ENCODE measurements around the gene WASHC4. TPM values are rescaled to one million over a fixed set of nuclear protein-coding genes. Genes with fewer than 3 reads are reported as not detected.

WASHC4 gene
- total RNA-seq, 1 donor from 2014 or later = 26.1 TPM

DNA sequence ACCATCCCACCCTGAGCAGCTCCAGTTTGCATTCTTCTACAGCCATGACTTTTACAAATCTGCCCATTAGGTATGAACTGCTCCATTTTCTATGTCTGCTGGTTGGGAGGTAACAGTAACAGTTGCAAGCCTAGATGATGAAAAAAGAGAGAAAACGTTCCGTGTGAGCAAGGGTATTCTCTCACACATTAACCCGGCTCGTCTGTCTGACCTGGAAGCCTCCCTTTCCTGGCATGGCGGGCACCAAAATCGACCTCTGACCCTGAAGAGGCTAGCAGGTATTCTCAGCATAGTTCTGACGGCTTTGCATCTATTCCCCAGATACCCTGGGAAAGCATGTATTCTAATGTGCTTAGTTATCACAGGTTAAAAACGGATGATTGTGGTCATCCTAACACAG lies 96.6 kb downstream of the WASHC4 start:
- no peak for ATAC-seq

GRCh38 chr12:105204916-105205315 lies 97.4 kb downstream of the WASHC4 start:
- DNase-seq (ENCODE audit: low spot score) (no peak), ATAC-seq (no peak)

More for the DNA sequence above, 96.6 kb downstream of the WASHC4 start:
- DNase-seq (ENCODE audit: low spot score) = no peak

GRCh38 chr12:105205322-105206048 lies 98.0 kb downstream of the WASHC4 start:
- DNase-seq (ENCODE audit: low spot score) = no peak
- ATAC-seq = no peak

DNA sequence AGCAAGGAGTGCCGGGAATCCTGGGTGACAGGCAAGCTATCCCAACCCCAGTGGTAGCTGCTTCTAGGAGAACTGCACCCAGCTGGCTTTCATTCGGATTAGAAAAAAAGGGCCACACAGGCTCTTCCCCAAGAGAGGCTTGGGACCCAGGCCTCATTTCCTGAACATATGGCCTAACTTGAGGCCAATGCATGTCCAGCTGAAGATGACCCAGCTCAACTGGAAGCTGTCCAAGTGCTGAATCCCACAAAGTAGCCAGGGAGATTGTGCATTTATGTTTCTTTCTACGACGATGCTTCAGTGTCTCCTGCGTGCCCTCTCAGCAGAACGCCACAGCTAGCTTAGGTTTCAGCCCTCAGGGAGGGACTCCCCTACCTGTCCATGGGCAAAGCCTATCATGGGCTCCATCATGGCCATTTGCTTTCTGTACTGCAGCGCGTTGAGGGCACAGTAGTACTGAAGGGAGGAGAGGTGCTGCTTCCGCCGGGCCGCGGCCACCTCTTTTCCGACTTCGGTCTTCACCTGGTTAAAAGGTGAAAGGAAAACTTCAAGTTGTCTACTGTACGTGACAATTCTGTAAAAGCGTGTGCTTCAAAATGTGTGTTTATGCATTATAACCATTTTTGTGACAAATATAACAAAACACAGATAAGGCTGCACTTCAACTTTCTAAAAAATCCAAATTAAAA lies 99.3 kb downstream of the WASHC4 start:
- DNase-seq (ENCODE audit: low spot score) = no peak

GRCh38 chr12:105209091-105209490 lies 101.6 kb downstream of the WASHC4 start:
- DNase-seq (ENCODE audit: low spot score) (no peak), ATAC-seq (no peak)

More for the DNA sequence above, 99.3 kb downstream of the WASHC4 start:
- ATAC-seq = no peak

DNA sequence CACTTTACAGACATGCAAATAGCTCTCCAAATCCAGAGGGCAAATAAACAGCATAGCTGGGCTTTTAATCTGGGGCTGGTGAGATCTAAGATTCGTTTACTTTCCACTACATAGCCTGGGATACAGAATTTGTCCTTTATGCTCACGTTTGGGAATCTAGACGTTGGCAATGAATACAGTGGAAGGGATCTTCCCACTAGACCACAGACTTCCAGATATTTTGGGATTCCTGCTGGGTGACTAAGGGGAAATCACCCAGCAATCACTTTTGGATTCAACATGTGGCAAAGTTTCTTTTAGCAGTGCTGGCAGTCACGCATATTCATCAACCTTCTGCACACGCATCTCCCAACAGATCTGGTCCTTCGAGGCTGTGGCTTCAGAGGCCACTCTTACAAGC lies 104.9 kb downstream of the WASHC4 start:
- DNase-seq (ENCODE audit: low spot score) (no peak), ATAC-seq (no peak)

GRCh38 chr12:105214148-105214547 lies 106.6 kb downstream of the WASHC4 start:
- no peak for DNase-seq (ENCODE audit: low spot score)
- ATAC-seq = no peak

DNA sequence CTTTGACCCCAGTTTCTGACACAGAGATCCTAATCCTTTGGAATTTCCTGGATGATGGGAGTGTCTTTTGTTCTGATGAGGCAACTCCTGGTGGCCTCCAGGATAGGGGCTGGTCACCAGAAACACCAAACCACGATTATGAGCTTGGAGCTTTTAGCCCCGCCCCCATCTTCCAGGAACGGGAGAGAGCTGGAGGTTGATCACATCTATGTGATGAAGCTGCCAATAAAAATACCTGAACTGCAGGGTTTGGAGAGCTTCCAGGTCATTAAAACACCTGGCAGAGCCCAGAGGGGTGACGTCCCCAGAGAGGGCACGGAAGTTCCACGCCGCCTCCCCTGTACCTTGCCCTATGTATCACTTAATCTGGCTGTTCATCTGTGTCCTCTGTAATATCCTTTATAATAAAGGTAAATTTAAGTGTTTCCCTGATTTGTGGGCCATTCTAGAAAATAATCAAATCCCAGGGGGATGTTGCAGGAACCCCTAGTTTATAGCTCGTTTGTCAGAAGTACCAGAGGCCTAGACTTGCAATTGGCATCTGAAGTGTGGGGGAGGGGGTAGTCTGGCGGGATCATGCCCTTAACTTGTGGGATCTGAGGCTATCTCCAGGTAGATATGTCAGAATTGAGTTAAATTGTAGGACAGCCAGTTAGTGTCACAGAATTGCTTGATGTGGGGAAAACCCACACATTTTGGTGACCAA lies 107.3 kb downstream of the WASHC4 start:
- DNase-seq (ENCODE audit: low spot score) (peak; percentile 83), ATAC-seq (peak; percentile 89)

DNA sequence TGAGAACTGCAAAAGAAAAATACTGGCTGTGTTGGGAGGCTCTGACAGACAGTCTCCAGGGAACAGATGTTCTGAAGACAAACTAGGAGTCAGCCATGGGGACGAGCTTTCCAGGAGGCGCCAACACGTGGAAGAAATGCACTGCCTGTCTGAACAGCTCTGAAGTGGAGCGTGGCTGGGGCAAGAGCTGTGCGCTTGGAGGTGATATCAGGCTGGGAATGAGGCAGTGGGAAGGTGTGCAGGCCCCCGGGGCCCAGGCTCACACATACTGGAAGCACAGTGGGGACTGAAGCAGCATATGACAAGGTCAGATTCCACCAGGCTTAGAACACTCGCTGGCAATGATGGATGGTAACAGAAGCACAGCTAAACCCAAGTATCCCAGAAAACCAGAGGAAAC lies 110.9 kb downstream of the WASHC4 start:
- DNase-seq (ENCODE audit: low spot score) = no peak
- ATAC-seq = no peak

Other genes with a start within 250 kb of the WASHC4 start
- gene SLC41A2, start 149.4 kb upstream of the WASHC4 start, total RNA-seq = 93.1 TPM
- gene NOPCHAP1, start 121.4 kb upstream of the WASHC4 start, total RNA-seq = 5.9 TPM
- gene ALDH1L2, start 23.3 kb upstream of the WASHC4 start, total RNA-seq = 0.18 TPM
- gene APPL2, start 128.4 kb downstream of the WASHC4 start, total RNA-seq = 12.3 TPM
- 1.4 TPM for gene C12orf75, start 223.0 kb downstream of the WASHC4 start, total RNA-seq

Data from left lobe of liver (tissue), 2 donors.